ENCODE measurements around the gene PCDHA13. TPM values are rescaled to one million over a fixed set of nuclear protein-coding genes. Genes with fewer than 3 reads are reported as not detected.
"Not testable (repeated sequence)": the region's sequence is repeated elsewhere in the genome, so short reads cannot be mapped to it uniquely, and the experiment has no call there.

PCDHA13 gene
- total and polyA plus RNA-seq, 10 of the 15 experiments (the other 5 are each of a cell fraction or from before 2014, with no cell fraction given) = not detected

DNA sequence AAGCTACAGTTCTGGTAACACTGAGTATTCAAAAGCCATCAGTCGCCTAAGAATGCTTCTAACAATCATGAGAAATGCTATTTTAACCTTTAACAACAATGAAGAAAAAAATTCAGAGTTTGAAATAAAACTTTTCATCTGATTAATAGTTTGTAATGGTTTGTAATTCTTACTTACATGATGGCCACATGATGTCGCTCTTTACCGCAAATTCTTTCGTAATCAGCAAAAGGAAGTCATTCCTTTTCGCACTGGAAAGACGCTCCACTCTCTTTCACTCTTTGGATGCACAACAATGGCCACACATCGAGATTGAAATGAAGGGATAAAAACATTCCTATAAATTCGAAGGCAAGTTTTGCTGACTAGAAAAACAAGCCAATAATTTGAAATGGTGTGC, 47.9 kb upstream of the PCDHA13 start, which contains the start of gene PCDHA7:
Gene PCDHA7, plus strand, starts transcription at position 277 of the 400 bp plus-strand sequence. Its CDS starts 115 bp downstream, at position 392.
- no peak within 1 kb of the TSS for H3K9ac ChIP-seq (ENCODE audit: control insufficient read depth, insufficient read depth, low read length)
- ChIA-PET RAD21 (ENCODE audit: unreplicated experiment) (no interaction called here), CTCF (no interaction called here), POLR2A (no interaction called here), SMC1A (ENCODE audit: uncharacterized antibody, unreplicated experiment) (no interaction called here)
- H3K4me2 ChIP-seq (ENCODE audit: control insufficient read depth, insufficient read depth) = no peak within 1 kb of the TSS
- H3K36me3 ChIP-seq (ENCODE audit: control insufficient read depth in 2 of 2, insufficient read depth in 2 of 2, low read length in 1 of 2) = no peaks in the 10 kb centered on the region
- FAIRE-seq (no peak), ATAC-seq (no peak), DNase-seq (ENCODE audit: low read depth, low spot score) (no peak)
- TF ChIP-seq CTCF (IDR thresholded peaks at IDR 0.05 in 2 of 3, conservative IDR thresholded peaks at IDR 0.05 in 1 of 3; ENCODE audit: control insufficient read depth in 2 of 3, extremely low read depth in 1 of 3, insufficient read depth in 1 of 3, low read depth in 3 of 3, low read length in 3 of 3) = 0 out of 6 replicates have a peak, but pooled peaks of 1 of the 3 experiments have one; percentile 4
- no peak for TF ChIP-seq CHD2 (IDR thresholded peaks at IDR 0.05; ENCODE audit: borderline replicate concordance, low read depth, low read length)
- H3K27ac ChIP-seq (ENCODE audit: control insufficient read depth, insufficient read depth) = no peak within 1 kb of the TSS
- no peaks in the 10 kb centered on the region for H3K79me2 ChIP-seq (ENCODE audit: control insufficient read depth, insufficient read depth, low read length)
- H3K27me3 ChIP-seq (replicated peaks in 1 of 2; ENCODE audit: control insufficient read depth in 2 of 2, insufficient read depth in 2 of 2, low read length in 1 of 2) = no peaks in the 10 kb centered on the region
- no peak within 1 kb of the TSS for H3K4me3 ChIP-seq
- intact Hi-C loops (cut with micrococcal nuclease; ENCODE audit: unreplicated experiment) (no loop called here), in situ Hi-C loops (cut with MboI) (no loop called here)
- no peak within 1 kb of the TSS for H2AFZ ChIP-seq (ENCODE audit: control insufficient read depth, low read depth, low read length)
- 25% methylated on average over 8 of the region's 8 CpGs for WGBS (ENCODE audit: insufficient coverage, insufficient replicate concordance, low lambda C conversion rate, missing lambda C conversion rate)
- H3K4me1 ChIP-seq (ENCODE audit: control insufficient read depth, insufficient read depth, low read length) = no peaks in the 10 kb centered on the region
- no peaks in the 10 kb centered on the region; the same call in 2 of the 3 replicates for H3K9me3 ChIP-seq (replicated peaks; ENCODE audit: control insufficient read depth, insufficient read depth, low read length)
- no TSS peak for BruUV-seq (replicated peaks)
- no peaks in the 10 kb centered on the region for H4K20me1 ChIP-seq (ENCODE audit: control insufficient read depth, insufficient read depth)

GRCh38 chr5:140834439-140835008, 47.4 kb upstream of the PCDHA13 start:
- H3K9ac ChIP-seq (ENCODE audit: control insufficient read depth, insufficient read depth, low read length); in situ Hi-C loops (cut with MboI); intact Hi-C loops (cut with micrococcal nuclease; ENCODE audit: unreplicated experiment); H3K27me3 ChIP-seq (replicated peaks in 1 of 2; ENCODE audit: control insufficient read depth in 2 of 2, insufficient read depth in 2 of 2, low read length in 1 of 2); DNase-seq (ENCODE audit: low read depth, low spot score); SMC1A ChIA-PET (ENCODE audit: uncharacterized antibody, unreplicated experiment); H3K36me3 ChIP-seq (ENCODE audit: control insufficient read depth in 2 of 2, insufficient read depth in 2 of 2, low read length in 1 of 2); H3K4me2 ChIP-seq (ENCODE audit: control insufficient read depth, insufficient read depth); H2AFZ ChIP-seq (ENCODE audit: control insufficient read depth, low read depth, low read length); H4K20me1 ChIP-seq (ENCODE audit: control insufficient read depth, insufficient read depth); H3K79me2 ChIP-seq (ENCODE audit: control insufficient read depth, insufficient read depth, low read length); POLR2A ChIA-PET; H3K4me3 ChIP-seq; H3K4me1 ChIP-seq (ENCODE audit: control insufficient read depth, insufficient read depth, low read length); BruUV-seq (replicated peaks); ATAC-seq; H3K9me3 ChIP-seq (replicated peaks; ENCODE audit: control insufficient read depth, insufficient read depth, low read length); CTCF ChIA-PET; FAIRE-seq; H3K27ac ChIP-seq (ENCODE audit: control insufficient read depth, insufficient read depth); RAD21 ChIA-PET (ENCODE audit: unreplicated experiment): not testable (repeated sequence)
- 82% methylated on average over 26 of the region's 38 CpGs for WGBS (ENCODE audit: insufficient coverage, insufficient replicate concordance, low lambda C conversion rate, missing lambda C conversion rate)
